GM21447 (cell line): ENCODE results near the gene MRPL47.
"Not testable (repeated sequence)": the region's sequence is repeated elsewhere in the genome, so short reads cannot be mapped to it uniquely, and the experiment has no call there.

Source experiments
- ATAC-seq: cut with Tn5 transposase; IDR thresholded peaks from one replicate; pipeline ENCODE4 v1.9.1; 2021; ENCODE audit not compliant: unreplicated experiment

The MRPL47 gene

DNA sequence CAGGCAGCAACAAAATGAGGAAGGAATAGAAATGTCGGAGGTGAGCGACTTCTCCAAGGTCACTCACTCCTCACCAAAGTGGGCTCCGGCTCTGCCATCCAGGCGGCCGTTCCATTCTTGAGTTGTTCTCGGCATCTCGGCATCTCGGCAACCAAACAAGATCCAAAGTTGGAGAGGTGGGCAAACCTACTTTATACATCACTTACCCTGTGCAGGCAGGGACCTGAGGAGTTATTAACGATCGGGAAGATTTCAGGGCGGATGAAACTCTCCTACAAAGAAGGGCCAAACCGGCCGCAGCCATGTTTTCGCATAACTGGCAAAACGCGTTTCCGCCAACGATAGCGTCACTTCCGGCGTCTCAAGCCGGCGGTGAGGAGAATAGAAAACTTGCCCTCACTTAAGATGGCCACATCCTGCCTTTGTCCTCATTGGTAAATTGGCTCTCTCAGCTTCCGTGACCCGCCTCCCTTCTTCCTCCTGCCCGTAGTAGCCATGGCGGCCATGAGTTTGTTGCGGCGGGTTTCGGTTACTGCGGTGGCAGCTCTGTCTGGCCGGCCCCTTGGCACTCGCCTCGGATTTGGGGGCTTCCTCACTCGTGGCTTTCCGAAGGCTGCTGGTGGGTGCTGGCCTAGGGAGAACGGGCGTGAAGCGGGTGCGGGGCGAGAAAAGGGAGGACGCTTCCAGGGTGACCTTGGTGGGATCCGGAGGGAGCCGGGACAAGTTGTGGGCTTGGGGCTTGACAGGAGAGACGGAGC, at the start of gene MRPL47, which contains the start of gene NDUFB5:
MRPL47 (minus strand) TSS at position 318 of the 758 bp plus-strand sequence; CDS start at position 304, 14 bp downstream.
NDUFB5 (plus strand) TSS at position 474 of the 758 bp plus-strand sequence; CDS start at position 496, 22 bp downstream.
- ATAC-seq, result peak; percentile 97

DNA sequence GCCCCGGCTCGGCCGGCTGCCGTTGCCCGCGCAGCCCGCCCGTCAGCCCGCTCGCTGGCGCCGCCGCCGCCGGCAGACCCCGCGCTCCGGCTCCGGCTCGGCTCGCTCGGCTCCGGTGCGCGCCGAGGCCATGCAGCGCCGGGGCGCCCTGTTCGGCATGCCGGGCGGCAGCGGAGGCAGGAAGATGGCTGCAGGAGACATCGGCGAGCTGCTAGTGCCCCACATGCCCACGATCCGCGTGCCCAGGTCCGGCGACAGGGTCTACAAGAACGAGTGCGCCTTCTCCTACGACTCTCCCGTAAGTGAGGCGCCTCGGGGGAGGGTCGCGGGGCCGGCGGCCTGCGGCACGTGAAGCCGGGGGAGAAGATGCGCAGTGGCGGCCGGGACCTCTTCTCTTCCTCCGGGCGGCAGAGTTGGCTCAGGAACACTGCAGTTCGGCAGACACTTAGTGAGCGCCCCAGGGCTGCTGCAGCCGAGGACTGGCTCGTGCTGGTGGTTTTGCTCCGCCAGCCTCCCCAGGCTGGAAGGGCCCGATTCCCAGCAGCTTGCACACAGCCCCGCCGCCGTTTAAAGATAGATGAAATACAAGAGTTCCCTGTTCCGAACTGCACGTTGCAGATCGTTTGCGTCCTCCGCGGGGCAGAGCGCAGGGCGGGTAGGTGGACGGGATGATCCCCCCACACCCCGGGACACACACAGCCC, 48.8 kb upstream of the MRPL47 start:
- peak; percentile 67 for ATAC-seq

DNA sequence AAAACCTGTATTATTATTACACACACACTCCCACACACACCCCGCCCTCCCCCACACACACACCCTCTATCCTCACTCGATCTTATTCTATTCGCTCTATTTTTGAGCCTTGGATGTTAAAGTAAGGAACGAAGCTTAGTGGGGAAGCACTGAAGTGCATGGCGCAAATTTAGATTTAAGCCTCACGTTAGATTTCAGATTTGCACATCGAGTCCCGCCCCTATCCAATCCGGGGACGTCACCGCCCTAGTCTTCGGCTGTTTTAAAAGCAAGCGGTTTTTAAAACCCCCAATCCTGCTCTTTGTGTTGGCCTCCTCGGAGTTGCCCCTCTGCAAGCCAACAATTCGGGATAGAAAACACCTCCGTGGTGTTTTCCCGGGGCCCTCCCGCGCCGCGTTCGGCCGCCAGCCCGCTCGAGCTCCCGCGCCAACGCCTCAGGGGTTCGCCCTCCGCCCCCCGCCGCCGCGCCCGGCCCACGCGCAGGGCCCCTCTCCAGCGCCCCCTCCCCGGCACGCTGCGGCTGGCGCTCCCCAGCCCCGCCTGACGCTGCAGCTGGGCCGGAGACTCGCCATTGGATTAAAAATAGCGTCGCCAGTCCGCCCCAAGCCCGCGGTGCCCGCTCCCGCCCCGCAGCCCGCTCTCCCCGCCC, 48.1 kb upstream of the MRPL47 start, which contains the start of gene USP13:
USP13 (plus strand) TSS at position 594 of the 649 bp plus-strand sequence. CDS start 186 bp downstream, outside the sequence.
- ATAC-seq, result peak; percentile 48

DNA sequence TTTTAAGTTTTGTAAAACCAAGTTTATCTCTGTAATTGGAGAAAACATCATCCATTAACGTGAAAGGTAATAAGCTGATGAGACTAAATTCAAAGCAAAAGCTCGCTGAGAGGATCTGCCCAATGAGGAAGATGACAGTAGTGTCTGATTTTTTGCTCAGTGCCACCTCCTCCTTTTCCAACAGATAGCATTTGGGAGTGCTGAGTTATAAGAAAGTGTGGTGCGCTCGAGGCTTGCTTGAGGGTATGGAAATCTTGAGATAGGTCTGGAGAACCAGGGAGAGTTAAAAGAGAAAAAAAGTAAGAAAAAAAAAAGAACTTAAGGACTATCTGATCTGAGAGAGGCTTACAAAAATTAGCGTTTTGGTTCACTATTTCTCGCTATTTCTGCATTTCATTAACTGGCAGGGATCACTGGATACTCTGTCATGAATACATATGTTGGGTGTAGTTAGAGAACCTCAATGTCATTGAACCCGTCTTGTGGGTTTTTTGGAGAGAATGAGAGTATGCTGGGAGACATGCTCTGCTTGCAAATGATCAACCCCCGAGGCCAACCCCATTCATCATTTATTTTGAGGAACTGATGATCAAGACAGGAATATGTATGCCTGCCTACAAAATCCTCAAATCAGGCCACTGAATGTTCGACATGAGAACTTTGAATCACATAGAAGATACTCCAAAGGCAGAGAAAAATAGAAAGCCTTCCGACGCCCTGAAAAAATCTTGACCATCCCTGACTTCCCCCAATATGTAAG, 47.4 kb upstream of the MRPL47 start:
- no peak for ATAC-seq

DNA sequence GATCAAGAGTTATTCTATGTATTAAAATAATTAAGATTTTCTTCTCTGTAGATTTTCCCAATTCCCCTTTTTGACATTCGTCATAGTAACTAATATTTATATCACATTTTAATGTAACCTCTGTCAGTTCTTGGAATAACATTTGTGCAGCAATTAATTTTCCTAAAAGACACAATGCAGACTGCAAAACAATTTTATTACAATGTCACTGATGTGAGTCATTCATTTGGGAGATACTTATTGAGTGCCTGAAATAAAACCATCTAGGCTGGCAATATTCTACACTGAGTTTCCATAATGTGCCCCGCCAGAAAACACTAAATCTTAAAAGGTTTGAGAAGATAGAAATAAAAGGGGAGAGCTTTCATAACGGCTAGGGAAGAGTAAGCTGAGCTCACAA, 41.7 kb upstream of the MRPL47 start:
- no peak for ATAC-seq

DNA sequence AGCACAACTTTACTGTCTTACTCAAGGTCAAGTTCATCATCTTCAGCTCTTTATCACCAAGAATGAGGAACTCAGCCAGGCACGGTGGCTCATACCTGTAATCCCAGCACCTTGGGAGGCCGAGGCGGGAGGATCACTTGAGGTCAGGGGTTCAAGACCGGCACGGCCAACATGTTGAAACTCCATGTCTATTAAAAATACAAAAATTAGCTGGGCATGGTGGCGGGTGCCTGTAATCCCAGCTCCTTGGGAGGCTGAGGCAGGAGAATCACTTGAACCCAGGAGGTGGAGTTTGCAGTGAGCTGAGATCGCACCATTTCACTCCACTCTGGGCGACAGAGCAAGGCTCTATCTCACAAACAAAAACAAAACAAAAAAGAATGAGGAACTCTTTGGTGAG, 39.4 kb upstream of the MRPL47 start:
- not testable (repeated sequence) for ATAC-seq

DNA sequence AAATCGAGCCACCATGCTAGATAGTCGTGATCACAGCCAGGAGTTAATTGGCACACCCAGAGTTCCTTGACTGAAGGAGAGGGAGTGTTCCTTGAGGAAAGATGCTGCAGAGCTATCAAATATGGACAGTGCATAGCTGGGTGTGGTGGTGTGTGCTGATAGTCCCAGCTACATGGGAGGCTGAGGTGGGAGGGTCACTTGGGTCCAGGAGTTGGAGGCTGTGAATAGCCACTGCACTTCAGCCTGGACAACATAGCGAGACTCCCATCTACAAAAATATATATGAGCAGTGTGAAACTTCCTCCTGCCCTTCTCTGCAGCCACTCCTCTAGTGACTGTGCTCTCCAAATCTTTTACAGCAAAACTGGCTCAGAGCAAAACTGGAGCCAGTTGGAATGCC, 38.4 kb upstream of the MRPL47 start:
- no peak for ATAC-seq

DNA sequence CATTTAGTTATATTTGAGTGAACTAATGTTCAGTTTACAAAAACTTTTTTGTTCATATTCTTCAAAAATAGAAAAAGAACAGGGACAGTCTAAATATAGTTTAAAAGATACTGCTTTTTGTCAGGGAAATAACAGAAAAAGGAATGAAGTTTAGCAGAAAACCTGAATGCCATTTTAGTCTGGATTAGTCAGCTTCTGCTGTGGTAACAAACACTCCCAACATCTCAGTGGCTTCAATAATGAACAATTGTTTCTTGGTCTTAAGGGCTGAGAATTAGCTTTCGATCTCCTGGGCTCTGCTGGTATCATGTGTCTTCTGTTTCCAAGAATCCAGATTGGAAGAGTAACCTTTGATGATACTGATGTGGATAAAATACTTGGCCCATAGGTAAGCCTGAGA, 36.0 kb upstream of the MRPL47 start:
- ATAC-seq, result no peak

DNA sequence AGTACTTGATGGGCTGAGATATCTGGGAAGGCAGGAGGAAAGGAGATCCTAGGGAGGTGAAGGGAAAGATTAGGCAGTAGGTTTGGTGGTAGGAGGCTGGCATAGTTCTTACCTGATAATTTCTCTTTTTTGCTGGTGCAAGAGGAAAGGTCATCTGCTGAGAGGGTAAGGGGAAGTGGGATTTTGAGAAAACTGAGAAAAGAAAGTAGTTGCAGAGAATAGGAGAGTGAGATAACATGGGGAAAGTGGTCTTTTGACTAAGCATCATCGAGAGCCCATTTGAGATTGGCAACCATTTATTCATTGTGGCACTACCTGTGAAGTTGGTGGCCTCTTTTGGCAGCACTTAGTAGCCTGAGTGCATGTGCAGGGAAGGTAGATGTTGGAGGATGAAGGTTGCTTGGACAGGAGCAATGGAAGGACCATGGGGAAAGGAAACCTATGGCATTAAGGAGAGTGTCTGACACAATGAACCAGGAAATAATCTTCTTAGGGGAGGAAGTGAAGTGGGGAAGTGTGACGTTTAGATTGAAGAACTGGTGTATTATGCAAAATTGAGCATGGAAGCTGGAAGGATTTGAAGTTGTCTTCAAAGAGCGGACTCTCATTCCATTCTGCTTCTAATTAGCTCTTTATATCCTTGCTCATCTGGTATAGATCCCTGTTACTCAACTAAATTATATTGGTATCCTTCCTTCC, 26.5 kb upstream of the MRPL47 start:
- ATAC-seq, result no peak

DNA sequence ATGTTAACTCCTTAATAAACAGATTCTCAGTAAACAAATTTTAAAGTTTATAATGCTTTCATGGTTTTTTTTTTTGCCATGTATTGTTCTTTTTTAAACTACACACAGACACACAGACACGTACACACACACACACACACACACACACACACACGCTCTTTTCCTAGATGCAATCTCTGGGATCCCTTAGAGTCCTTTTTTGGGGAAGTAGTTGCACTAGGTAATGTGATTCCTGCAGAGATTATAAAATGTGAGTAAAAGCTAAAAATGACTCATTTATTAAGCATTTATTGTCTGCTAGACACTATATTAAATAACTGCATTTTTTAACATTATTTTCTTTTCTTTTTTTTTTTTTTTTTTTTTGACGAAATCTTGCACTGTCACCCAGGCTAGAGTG, 20.0 kb upstream of the MRPL47 start:
- ATAC-seq, result no peak

DNA sequence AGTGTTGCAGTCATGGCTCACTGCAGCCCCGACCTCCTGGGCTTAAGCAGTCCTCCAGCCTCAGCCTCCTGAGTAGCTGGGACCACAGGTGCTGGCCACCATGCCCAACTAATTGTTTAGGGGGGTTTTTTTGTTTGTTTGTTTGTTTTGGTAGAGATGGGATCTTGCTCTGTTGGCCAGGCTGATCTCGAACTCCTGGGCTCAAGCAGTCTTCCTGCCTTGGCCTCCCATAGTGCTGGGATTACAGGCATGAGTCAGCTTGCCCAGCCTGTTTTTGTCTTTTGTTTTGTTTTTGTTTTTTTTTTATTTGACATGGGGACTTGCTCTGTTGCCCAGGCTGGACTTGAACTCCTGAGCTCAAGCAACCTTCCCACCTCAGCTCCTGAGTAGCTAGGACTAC, 17.6 kb upstream of the MRPL47 start:
- no peak for ATAC-seq

DNA sequence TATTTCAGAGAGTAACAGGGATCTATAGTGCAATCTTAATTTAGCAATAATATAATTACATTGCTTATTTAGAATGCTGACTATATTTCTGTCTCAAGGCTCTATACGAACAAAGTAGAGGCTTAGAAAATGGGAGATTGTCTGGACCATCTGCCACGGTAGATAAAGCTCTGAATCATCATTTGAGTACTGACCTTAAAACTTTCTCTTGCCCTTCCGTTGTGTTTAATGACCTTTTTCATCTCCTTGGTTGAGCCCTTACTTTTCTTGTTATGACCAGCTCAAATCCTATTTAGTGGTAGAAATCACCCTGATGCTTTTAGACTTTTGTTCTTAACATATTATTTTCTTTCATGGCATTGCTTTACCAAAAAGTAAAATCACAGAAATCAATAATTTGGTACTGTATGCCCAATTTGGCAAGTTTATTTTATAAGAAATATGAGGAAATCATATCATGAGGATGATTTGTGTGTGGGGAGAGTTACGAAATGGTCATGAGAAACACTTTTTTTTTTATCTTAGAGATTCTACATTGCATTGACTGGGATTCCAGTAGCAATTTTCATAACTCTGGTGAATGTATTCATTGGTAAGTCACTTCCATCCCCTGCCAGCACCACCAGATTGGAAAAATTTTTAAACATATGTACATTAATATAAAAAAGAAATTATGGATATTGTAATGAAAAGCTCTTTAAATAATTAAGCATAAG, 11.2 kb upstream of the MRPL47 start:
- ATAC-seq, result no peak

DNA sequence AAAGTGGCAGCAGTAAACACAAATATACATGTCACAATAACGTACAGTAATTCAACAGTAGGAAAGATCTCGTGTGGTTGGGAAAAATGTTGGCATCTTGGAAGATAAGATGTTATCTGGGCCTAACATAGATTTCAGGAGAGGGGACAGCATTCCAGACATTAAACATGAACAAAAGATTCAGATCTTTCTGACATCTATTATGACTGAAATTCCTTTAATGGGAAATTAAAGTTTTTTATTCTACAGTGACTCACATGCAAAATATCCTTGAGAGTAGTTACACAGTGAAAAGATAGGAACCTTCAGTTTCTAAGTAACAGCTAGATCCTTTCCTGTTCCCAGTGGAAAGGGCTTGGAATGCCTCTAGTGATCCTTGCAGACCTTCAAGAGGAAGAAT, 9.4 kb upstream of the MRPL47 start:
- no peak for ATAC-seq

DNA sequence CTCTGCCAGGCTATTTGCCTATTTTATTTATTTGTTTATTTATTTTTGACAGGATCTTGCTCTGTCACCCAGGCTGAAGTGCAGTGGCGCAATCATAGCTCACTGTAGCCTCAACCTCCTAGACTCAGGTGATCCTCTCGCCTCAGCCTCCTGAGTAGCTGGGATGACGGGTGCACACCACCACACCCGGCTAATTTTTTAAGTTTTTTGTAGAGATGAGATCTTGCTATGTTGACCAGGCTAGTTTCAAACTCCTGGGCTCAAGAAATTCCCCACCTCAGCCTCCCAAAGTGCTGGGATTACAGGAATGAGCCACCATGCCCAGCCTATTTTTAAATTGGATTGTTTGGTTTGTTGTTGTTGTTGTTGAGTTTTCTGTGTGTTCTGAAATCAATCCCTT, 5.6 kb upstream of the MRPL47 start:
- ATAC-seq, result no peak

DNA sequence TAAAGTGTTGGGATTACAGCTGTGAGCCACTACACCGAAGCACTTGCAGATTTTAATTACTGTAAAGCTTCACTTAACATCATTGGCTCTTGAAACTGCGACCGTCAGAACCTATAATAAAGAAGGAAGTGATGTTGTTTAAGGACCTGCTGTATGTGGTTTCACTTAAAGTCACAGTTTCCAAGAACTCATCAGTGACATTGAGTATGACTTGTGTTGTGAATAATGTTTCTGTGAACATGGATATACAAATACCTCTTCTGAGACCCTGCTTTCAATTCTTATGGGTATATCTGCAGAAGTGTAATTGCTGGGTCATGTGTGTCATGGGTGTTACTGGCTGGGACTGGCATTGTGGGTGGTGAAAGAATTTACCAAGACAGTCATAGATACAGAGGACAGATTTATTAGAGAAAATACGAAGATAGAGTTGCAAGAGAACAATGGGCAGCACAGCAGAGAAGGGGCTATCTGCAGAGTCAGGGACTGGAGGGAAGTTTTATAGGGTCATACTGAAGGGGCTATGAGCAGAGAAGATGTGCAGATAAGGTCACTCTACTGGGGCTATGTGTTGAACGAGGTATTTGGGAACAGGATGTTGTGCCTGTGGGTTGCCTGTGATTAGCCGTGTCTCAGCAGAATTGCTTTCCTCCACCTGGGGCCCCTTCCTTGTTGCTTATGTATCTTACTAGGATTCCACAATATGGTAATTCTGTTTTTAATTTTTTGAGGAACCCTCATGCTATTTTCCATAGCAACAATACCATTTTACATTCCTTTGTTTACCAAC, 4.7 kb upstream of the MRPL47 start:
- peak; percentile 48 for ATAC-seq

DNA sequence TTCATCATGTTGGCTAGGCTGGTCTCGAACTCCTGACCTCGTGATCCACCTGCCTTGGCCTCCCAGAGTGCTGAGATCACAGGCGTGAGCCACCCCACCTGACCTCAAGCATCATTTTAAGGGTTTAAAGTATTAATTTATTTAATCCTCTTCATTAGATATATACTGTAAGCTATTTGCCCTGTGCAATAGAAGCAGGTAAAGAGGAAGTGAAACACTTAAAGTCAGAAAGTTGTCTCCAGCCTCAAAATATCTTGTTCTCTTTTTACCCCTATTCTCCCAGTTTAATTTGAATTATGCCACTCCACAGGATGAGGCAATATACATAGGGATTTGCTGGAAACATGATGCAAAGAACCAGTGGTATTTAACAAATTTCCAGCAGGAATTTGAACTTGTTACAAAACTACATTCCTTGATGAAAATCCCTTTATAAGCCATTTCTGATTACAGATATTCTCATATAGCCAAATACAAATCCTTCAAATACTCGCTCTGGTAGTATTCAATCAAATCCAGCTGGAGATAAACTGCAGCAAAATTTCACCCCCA, 2.2 kb upstream of the MRPL47 start:
- ATAC-seq, result no peak

DNA sequence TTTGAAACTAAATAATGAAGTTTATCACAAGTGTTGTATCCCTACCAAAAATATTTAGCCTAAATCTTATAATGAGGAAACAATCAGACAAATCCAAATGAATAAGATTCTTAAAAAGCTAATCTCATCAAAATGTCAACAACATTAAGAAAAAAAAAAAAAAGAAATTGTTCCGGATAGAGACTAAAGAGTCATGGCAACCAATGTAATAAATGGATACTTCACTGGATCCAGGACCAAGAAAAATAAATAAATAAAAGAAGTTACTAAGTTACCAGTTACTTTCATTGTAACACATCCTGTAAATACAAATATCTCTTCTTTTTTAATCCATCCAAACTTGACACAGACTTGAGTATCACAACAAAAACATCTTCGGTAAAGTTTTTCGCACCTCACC, 607 bp downstream of the MRPL47 start:
- no peak for ATAC-seq

DNA sequence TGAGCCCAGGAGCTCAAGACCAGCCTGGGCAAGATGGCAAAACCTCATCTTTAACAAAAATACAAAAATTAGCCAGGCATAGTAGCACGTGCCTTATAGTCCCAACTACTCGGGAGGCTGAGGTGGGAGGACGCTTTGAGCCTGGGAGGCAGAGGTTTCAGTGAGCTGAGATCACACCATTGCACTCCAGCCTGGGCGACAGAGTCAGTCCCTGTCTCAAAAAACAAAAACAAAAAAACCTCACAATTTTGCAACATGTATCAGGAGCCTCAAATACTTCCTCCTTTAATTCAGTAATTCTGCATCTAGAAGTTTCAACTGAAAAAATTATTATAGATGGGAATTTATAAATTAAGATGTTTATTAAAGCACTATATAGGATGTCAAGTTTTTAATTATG, 1.1 kb downstream of the MRPL47 start:
- no peak for ATAC-seq

DNA sequence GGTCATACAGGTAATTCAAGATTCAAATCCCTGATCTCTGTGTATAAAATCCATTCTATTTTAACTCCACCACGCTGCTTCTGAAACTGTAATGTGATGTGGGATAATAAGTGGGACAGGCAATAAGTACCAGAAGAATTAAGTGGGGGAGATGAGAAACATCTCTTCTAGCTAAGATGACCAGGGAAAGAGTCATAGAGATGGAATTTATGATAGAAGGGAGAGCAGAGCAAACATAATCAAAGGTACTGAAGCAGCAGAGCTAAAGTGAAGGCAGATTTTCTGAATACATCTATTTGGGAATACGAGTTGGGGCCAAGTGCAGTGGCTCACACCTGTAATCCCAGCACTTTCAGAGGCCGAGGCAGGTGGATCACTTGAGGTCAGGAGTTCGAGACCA, 4.9 kb downstream of the MRPL47 start:
- ATAC-seq, result no peak
